Right lobe of liver (tissue), 4 donors: ENCODE measurements around the gene SRCIN1.

Experiments
- POLR2A ChIP-seq: fragments of 450-650 bp; IDR thresholded peaks from one replicate; pipeline ENCODE4 v1.6.1; 2017; ENCODE audit warnings: antibody characterized with exemption, mild to moderate bottlenecking
- TF ChIP-seq, protein P1 (sequence below), 4 donors: fragments of 200-600 bp in 3 of 4; fragments of 450-650 bp in 1 of 4; IDR thresholded peaks; one replicate each; pipeline versions ENCODE4 v1.5.1 to v1.8.0; 2016 to 2022; ENCODE audit warnings: antibody characterized with exemption in 4 of 4, mild to moderate bottlenecking in 2 of 4
- donor health status: DM: no; HTN: no; CAD: no.
- donor health status: DM: no; HTN: no; CAD: no.
- donor health status: DM: no; HTN: yes; CAD: no.

DNA sequence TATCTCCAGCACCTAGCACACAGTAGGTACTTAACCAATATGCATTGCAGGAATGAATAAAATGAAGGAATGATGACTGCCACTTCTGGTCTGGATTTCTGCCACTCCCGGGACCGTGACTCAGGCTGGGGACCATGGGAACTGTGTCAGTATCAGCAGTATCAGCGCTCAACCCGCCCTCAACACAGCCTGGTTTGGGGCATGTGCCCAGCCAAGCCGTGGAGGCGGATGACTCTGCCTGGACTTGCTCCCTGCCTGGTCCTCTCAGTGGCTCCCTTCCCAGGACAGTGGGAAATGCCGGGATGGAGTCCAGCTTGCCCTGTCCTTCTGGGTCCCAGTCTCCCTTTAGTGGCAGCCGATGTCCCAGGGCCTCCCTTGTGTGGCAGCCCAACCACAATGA, 55.1 kb downstream of the SRCIN1 start:
- TF ChIP-seq, protein P1, sequence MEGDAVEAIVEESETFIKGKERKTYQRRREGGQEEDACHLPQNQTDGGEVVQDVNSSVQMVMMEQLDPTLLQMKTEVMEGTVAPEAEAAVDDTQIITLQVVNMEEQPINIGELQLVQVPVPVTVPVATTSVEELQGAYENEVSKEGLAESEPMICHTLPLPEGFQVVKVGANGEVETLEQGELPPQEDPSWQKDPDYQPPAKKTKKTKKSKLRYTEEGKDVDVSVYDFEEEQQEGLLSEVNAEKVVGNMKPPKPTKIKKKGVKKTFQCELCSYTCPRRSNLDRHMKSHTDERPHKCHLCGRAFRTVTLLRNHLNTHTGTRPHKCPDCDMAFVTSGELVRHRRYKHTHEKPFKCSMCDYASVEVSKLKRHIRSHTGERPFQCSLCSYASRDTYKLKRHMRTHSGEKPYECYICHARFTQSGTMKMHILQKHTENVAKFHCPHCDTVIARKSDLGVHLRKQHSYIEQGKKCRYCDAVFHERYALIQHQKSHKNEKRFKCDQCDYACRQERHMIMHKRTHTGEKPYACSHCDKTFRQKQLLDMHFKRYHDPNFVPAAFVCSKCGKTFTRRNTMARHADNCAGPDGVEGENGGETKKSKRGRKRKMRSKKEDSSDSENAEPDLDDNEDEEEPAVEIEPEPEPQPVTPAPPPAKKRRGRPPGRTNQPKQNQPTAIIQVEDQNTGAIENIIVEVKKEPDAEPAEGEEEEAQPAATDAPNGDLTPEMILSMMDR (IDR thresholded peaks at IDR 0.05): no peak
- no peak for TF ChIP-seq POLR2A
